ENCODE data around the gene ZMIZ1. TPM values are rescaled to one million over a fixed set of nuclear protein-coding genes. Genes with fewer than 3 reads are reported as not detected.
"Not testable (repeated sequence)": the region's sequence is repeated elsewhere in the genome, so short reads cannot be mapped to it uniquely, and the experiment has no call there.

The ZMIZ1 gene
- total RNA-seq, 1 donor from 2014 or later, result 66.3 TPM

DNA sequence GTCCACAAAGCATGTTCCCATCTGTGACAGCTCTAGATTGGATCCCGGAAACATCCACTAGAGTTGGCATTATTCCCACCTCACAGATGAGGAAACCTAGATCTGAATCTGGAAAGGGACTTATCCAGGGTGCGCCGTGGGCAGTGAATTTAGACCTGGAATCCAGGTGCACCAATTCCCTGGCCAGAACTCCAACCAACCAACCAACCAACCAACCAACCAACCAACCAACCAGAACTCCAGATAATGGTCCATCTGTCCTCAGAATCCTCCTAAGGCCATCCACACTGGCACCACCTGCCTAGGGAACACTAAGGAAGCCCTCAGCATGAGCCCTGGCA, 42.0 kb upstream of the ZMIZ1 start:
- Mint-ChIP-seq H3K27me3 (peaks cover 9% of the 10 kb centered on the region), H3K4me3 (no peak overlapping the region), H3K36me3 (ENCODE audit: low read depth) (no peaks in the 10 kb centered on the region), H3K4me1 (peaks cover 19% of the 10 kb centered on the region), H3K9me3 (no peaks in the 10 kb centered on the region), H3K27ac (no peak overlapping the region)
- DNase-seq, result no peak
- intact Hi-C loops (cut with micrococcal nuclease), result no loop called here

DNA sequence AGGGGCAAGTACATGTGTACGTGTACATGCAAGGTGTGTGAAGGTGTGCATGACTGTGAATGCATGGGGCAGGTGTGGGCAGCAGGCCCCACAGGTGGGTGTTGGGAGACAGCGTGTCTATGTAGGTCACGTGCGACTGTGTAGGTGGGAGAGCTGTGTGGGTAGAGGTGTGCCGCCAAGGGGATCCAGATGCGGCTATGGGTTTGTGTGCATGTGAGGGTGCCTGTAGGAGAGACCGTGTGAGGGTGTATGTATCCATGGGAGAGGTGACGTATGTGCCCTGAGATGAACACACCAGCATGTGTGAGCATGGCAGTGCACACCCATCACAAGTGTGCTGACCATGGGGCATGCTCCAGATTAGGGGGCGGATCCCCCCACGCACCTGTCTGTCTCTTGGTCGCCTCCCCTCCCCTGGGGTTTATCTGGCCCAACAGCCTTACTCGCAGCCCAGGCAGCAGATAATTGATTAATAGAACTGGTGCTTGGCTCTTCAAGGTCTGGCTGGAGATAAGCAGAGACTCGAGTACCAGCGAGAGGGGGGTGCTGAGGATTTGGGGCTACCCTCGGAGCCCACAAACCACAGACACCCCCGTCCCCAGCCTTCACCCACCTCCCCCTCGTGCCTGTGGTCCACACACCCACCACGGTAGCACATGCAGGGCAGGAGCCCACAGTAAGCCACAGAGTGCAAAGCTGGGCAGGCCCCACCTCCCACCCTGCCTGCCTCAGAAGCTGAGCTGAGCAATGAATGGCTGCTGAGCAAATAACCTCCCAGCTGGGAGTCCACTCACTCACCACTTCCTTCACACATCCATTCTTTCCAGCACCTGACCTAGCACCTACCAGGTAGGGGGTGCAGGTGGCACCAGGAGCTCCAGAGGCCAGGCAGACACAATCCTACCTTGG, 41.4 kb upstream of the ZMIZ1 start:
- Mint-ChIP-seq H3K36me3 (ENCODE audit: low read depth) (no peaks in the 10 kb centered on the region), H3K27ac (peak overlapping the region; percentile 49), H3K4me3 (no peak overlapping the region), H3K27me3 (peaks cover 9% of the 10 kb centered on the region), H3K9me3 (no peaks in the 10 kb centered on the region), H3K4me1 (peaks cover 19% of the 10 kb centered on the region)
- DNase-seq, result no peak
- intact Hi-C loops (cut with micrococcal nuclease), result no loop called here

DNA sequence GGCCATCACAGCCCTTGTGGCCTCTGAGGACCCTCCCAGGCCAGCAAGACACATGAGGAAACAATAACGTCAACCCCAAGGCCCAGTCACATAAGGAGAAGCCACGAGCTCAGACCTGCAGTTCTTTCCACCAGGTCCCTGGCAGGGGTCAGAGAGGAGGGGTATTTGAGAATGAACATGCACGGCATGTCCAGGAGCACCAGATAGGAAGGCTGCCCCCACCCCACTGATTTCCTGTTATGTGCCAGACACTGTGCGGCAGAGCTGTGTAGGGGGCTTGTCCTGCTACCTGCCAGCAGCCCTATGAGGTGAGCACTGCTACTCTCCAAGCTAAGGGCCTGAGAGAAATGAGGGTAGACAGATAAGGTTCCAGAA, 40.7 kb upstream of the ZMIZ1 start:
- intact Hi-C loops (cut with micrococcal nuclease), result no loop called here
- no peak overlapping the region for H3K4me3 Mint-ChIP-seq

DNA sequence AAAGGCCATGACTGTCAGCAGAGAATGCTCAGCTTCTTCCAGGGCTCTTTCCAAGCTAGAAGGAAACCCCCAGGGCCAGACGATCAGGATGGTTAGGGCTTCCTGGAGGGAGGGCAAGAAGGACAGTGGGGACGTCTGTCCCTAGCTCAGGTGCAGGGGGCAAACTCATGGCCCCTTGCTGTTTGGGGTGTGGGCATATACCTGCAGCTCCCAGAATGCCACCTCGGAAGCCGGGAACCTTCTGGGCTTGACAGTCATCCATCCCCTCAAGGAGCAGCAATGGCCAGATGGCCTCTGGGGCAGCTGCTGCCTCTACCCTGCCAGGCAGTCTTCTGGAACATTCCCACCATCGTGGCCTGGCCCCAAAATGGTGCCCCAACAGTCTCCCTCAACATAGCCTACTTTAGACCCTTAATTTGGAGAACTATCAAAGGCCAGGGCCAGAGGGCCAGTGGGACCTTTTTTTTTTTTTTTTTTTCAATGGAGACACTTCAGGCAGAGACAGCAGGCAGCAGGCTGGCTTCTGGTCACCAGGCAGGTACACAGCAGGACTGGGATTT, 40.2 kb upstream of the ZMIZ1 start:
- no peak for DNase-seq
- peaks cover 19% of the 10 kb centered on the region for H3K4me1 Mint-ChIP-seq
- intact Hi-C loops (cut with micrococcal nuclease), result no loop called here
- no peak overlapping the region for H3K27ac Mint-ChIP-seq
- peaks cover 9% of the 10 kb centered on the region for H3K27me3 Mint-ChIP-seq
- H3K4me3 Mint-ChIP-seq, result no peak overlapping the region
- H3K9me3 Mint-ChIP-seq, result no peaks in the 10 kb centered on the region
- H3K36me3 Mint-ChIP-seq (ENCODE audit: low read depth), result no peaks in the 10 kb centered on the region

More for the DNA sequence above, 40.7 kb upstream of the ZMIZ1 start:
- DNase-seq, result no peak
- Mint-ChIP-seq H3K27me3 (peaks cover 9% of the 10 kb centered on the region), H3K36me3 (ENCODE audit: low read depth) (no peaks in the 10 kb centered on the region), H3K4me1 (peaks cover 19% of the 10 kb centered on the region), H3K27ac (peak overlapping the region; percentile 49), H3K9me3 (no peaks in the 10 kb centered on the region)

DNA sequence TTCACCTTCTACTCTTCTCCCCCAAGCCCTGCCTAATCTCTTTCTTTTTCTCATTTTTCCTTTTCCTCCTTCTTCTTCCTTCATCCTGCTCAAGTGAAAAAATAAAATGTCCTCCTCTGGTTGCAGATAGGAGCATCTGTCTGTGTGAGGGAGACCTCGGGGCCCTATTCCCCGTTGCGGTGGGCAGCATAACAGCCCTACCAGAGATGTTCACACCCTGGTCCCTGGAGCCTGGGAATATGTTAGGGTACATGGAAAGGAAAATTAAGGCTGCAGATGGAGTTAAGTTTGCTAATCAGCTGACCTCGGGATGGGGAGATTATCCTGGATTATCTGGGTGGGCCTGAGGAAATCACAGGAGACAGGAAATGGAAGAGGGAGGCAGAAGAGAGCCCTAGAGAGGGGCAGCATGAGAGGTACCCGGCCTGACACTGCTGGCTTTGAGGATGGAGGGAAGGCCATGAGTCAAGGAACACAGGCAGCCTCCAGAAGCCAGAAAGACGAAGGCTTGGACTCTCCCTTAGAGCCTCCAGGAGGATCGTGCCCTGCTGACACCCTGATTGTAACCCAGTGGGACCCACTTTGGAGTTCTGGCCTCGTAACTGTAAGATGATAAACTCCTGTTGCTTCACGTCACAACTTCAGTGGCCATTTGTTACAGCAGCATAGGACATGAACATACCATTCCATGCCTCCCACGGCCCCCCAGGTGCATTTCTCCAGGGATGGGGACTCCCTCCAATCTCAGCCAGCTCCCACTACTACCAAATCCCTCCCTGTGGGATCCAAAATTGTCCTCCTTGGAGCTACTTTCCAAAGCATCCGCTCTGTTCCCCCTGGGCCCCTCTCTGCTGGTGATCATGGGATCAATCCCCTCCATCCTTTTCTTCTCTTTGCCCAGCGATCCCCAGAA, 39.0 kb upstream of the ZMIZ1 start:
- Mint-ChIP-seq H3K4me1 (peaks cover 19% of the 10 kb centered on the region), H3K27me3 (peaks cover 15% of the 10 kb centered on the region), H3K36me3 (ENCODE audit: low read depth) (no peaks in the 10 kb centered on the region), H3K27ac (no peak overlapping the region), H3K9me3 (no peaks in the 10 kb centered on the region), H3K4me3 (no peak overlapping the region)
- intact Hi-C loops (cut with micrococcal nuclease), result no loop called here
- DNase-seq, result no peak

DNA sequence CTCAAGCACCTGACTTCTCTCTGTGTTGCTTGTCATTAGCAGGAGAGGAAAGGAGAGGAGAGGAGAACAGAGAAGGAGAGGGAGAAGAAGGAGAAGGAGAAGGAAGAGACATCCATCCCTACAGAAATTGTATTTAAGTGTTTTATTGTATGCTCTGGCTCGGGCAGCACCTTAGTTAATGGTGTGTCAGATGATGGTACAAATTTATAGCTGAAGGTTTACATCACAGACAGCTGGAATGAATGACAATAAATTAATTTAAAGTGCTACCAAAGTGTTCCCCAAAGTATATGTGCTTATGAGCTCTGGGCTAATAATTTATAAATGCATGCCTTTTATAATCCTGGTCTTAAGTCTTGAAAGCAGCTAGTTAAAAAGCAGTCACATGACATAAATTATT, 38.1 kb upstream of the ZMIZ1 start:
- H3K4me3 Mint-ChIP-seq, result no peak overlapping the region
- no peak for DNase-seq
- no peaks in the 10 kb centered on the region for H3K9me3 Mint-ChIP-seq
- peaks cover 14% of the 10 kb centered on the region for H3K4me1 Mint-ChIP-seq
- H3K27ac Mint-ChIP-seq, result no peak overlapping the region
- intact Hi-C loops (cut with micrococcal nuclease), result no loop called here
- H3K27me3 Mint-ChIP-seq, result peaks cover 15% of the 10 kb centered on the region
- no peaks in the 10 kb centered on the region for H3K36me3 Mint-ChIP-seq (ENCODE audit: low read depth)

DNA sequence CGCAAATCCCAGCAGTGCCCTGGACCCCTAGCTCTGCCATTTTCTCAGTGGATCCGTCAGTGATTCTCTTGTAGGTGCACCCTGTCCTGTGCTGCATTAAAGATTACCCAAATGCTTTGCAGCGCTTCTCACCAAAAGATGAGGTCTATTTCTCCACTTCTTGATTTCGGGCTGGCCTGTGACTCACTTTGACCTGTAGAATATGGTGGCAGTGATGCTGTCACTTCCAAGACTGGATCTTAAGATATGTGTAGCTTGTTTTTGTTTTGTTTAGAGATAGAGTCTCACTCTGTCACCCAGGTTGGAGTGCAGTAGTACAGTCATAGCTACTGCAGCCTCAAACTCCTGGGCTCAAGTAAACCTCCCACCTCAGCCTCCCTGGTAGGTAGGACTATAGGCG, 37.0 kb upstream of the ZMIZ1 start:
- no peak overlapping the region for H3K4me3 Mint-ChIP-seq
- no peak overlapping the region for H3K27ac Mint-ChIP-seq
- intact Hi-C loops (cut with micrococcal nuclease), result no loop called here

DNA sequence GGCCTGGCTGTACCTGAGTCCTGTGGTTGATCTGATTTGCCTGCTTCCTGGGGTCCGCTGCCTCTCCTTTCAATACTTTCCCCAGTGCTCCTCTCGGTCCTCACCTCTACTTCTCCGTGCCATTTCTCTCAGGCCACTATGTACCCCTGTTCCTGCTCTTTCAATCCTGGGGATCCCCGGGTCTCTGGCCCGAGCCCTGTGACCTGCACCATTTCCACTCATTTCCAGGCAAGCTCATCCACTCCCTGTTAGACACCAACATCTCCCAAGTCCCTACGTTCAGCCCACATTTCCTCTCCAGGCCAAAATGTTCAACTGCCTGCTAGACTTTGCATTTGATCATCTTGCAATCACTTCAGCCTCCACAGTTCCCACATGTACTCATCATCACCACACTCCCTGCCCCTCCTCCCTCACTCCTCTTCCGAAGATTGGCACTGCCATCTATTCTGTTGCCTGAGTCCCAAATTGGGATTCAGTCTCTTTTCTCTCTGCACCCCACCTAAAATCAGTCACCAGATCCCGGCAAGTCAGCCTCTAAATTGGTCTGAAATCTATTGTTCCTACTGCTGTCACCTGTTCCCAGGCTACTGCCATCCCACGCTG, 34.4 kb upstream of the ZMIZ1 start:
- peaks cover 18% of the 10 kb centered on the region for H3K27me3 Mint-ChIP-seq
- no peaks in the 10 kb centered on the region for H3K4me1 Mint-ChIP-seq
- intact Hi-C loops (cut with micrococcal nuclease), result no loop called here
- H3K27ac Mint-ChIP-seq, result no peak overlapping the region
- no peak overlapping the region for H3K4me3 Mint-ChIP-seq
- DNase-seq, result no peak
- no peaks in the 10 kb centered on the region for H3K9me3 Mint-ChIP-seq
- no peaks in the 10 kb centered on the region for H3K36me3 Mint-ChIP-seq (ENCODE audit: low read depth)

More for the DNA sequence above, 37.0 kb upstream of the ZMIZ1 start:
- H3K27me3 Mint-ChIP-seq, result peaks cover 14% of the 10 kb centered on the region
- no peaks in the 10 kb centered on the region for H3K36me3 Mint-ChIP-seq (ENCODE audit: low read depth)
- H3K9me3 Mint-ChIP-seq, result no peaks in the 10 kb centered on the region
- peaks cover 9% of the 10 kb centered on the region for H3K4me1 Mint-ChIP-seq
- DNase-seq, result no peak

DNA sequence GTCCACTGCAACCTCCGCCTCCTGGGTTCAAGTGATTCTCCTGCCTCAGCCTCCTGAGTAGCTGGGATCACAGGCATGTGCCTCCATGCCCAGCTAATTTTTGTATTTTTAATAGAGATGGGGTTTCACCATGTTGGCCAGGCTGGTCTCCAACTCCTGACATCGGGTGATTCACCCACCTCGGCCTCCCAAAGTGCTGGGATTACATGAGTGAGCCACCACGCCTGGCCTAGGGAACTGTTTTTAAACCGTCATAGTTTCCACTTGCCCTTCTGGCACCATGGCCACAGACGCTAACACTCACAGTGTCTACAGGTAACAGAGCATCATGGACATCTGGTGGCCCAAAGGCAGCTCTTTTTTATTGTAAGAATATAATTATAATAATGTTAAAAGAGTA, 32.4 kb upstream of the ZMIZ1 start:
- DNase-seq; H3K4me1 Mint-ChIP-seq; H3K36me3 Mint-ChIP-seq (ENCODE audit: low read depth); H3K9me3 Mint-ChIP-seq; H3K4me3 Mint-ChIP-seq; H3K27ac Mint-ChIP-seq; intact Hi-C loops (cut with micrococcal nuclease): not testable (repeated sequence)
- H3K27me3 Mint-ChIP-seq, result peaks cover 26% of the 10 kb centered on the region

DNA sequence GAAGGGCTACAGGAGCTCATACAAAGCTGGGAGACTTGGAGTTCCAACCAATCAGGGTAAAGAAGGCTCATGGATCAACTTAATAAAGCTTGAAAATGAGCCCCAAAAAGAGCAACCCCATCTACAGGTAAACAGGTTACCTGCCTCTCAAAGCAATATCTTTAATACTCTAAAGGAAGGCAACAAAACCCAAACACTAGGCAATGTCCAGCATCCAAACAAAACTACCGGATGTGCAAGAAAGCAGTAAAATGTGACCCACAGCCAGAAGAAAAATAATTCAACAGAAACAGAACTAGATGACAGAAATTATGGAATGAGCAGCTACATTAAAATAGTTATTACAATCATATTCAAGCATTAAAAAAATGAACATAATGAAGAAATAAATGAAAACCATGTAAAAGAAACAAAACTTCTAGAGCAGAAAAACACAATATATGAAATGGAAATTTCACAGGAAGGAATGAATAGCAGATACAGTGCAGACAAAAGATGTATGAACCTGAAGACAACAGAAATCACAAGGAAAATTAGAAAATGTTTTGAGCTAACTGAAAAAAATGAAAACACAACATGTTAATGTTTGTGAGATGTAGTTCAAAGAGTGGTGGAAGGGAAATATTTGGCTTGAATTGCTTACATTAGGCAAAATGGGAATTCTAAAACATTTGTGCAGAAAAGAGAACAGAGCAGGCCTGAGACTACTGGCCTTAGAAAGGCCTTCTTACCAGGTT, 30.5 kb upstream of the ZMIZ1 start:
- DNase-seq, result no peak
- no peaks in the 10 kb centered on the region for H3K36me3 Mint-ChIP-seq (ENCODE audit: low read depth)
- peaks cover 39% of the 10 kb centered on the region for H3K27me3 Mint-ChIP-seq
- H3K27ac Mint-ChIP-seq, result no peak overlapping the region
- H3K9me3 Mint-ChIP-seq, result no peaks in the 10 kb centered on the region
- H3K4me1 Mint-ChIP-seq, result peaks cover 3% of the 10 kb centered on the region
- intact Hi-C loops (cut with micrococcal nuclease), result no loop called here
- no peak overlapping the region for H3K4me3 Mint-ChIP-seq

DNA sequence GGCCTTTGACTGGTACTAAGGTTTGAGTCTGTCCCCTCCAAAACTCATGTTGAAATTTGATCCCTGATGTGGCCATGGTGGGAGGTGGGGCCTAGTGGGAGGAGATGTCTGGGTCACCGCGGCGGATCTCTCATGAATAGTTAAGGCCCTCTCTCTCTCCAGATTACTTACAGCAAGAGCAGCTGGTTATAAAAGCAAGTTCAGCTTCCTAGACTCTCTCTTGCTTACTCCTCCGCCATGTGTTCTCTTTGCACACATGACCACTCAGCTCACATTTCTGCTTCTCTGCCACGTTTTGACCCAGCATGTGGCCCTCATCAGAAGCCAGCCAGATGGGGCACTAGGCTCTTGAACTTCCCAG, 29.9 kb upstream of the ZMIZ1 start:
- no peaks in the 10 kb centered on the region for H3K36me3 Mint-ChIP-seq (ENCODE audit: low read depth)
- H3K9me3 Mint-ChIP-seq, result no peaks in the 10 kb centered on the region
- no peak overlapping the region for H3K27ac Mint-ChIP-seq
- H3K4me1 Mint-ChIP-seq, result peaks cover 3% of the 10 kb centered on the region
- H3K4me3 Mint-ChIP-seq, result no peak overlapping the region
- peaks cover 42% of the 10 kb centered on the region for H3K27me3 Mint-ChIP-seq
- intact Hi-C loops (cut with micrococcal nuclease), result no loop called here
- no peak for DNase-seq

DNA sequence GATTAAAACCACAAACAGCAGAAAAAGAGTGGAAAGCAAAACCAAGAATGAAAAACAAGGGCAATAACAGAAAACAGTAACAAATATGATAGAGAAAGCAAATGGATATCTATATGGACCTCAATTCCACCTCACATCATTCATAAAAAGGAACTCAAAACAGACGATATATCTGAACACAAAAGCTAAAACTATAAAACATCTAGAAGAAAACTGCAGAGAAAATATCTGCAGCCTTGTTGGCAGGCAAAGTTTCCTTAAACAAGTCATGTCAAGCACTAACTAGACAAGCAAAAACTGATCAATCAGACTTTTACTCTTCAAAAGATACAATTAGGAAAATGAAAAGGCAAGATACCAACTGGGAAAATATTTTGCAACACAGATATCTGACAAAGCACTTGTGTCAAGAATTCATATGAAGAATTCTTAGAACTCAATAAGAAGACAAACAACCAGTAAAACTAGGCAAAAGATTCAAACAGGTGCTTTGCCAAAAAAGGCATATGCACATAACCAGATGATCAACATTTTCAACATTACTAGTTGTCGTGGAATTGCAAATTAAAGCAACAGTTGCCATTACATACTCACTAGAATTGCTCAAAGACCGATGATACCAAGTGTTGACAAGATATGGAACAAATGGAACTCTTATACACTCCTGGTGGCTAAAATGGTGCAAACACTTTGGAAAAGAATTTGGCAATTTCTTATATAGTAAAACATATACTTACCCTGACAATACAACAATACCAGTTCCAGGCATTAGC, 25.9 kb upstream of the ZMIZ1 start:
- DNase-seq, result no peak
- Mint-ChIP-seq H3K9me3 (no peaks in the 10 kb centered on the region), H3K27me3 (peaks cover 35% of the 10 kb centered on the region), H3K4me1 (peaks cover 10% of the 10 kb centered on the region), H3K4me3 (no peak overlapping the region), H3K36me3 (ENCODE audit: low read depth) (no peaks in the 10 kb centered on the region), H3K27ac (no peak overlapping the region)
- intact Hi-C loops (cut with micrococcal nuclease), result no loop called here
